Suppressor macrophage treated with lipopolysaccharide for 4 hours (primary cell): ENCODE data around the gene GSKIP.

Source experiments
- DNase-seq: peaks from one replicate; pipeline ENCODE4 v3.0.0-alpha.2; 2020

The GSKIP gene

DNA sequence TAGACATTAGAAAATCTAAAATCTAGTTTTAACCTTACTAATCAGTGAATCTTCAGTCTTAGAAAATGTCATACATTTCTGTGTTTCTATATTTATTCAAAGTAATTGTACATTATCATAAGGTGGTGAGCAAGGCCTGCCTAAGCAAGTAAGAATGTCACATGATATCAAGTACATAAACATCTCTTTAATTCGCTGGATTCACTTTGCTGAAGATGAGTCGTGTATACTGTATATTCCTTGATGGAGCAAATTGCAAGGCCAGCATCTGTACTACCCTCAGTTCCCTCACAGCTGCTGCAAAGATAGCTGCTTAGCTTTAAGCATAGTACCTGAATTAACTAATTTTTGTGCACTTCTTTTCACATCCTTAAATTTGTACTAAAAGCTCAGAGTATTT is 20.1 kb downstream of the GSKIP start:
- no peak for DNase-seq

DNA sequence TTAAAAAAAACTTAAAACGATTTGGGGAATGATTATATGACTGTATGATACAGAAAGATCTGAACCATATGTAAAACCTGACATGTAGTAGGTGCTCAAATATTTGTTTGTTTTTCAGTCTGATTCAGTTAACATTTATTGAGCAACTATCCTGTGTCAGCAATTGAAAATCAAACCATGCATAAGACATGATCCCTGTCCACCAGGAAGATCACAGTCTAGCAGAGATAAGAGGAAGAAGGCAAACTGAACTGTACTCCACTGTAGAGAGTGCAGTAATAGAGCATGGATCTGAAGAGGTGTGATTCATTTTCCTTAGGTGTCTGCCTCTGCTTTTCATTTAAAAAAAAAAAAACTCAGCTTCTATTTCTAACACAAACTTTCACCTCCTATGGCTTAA is 20.7 kb downstream of the GSKIP start:
- DNase-seq = no peak

DNA sequence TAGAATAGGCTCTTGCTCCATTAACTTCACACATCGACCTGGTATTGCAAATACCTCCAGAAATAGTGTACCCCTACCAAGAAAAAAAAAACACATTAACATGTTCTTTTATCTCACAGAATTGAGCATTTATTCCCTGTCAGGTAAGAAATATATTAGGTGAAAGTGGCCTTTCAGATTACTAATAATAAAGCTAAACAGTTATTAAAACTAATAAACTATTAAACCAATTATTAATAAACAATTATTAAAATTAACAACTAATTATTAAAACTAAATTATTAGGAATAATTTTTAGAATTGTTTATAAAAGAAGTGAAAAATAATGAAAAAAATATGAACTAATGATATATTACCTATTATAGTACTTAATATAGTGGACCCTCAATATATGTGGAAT is 21.4 kb downstream of the GSKIP start:
- DNase-seq = no peak

DNA sequence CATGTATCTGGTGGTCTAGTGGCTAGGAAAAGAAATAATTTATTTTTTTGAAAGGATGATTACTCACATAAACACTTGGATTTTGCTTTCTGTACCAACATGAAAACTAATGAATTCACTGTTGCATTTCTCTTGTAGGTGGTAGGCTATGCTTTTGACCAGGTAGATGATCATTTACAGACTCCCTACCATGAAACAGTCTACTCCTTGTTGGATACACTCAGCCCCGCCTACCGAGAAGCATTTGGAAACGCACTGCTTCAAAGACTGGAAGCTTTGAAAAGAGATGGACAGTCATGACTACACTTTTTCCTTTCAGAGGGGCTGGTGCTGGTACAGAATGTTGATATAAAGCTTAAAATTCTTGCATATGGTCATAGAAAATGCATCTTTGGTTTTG is 22.1 kb downstream of the GSKIP start:
- no peak for DNase-seq

DNA sequence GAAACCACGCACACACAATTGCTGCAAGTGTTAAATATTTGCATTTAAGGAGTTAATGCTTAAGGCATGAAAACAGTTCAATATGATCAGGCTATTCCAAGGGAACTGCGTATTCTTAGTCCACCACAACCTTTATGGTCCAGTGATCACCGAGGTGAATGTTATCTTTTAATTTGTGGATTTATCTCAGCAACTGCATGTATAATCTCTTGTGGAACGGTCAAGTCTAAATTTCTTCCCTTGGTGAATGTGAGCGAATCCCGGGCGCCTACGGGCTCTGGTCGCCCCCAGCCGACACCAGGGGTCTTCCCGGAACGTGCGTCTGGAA is 27.6 kb downstream of the GSKIP start:
- DNase-seq = no peak

DNA sequence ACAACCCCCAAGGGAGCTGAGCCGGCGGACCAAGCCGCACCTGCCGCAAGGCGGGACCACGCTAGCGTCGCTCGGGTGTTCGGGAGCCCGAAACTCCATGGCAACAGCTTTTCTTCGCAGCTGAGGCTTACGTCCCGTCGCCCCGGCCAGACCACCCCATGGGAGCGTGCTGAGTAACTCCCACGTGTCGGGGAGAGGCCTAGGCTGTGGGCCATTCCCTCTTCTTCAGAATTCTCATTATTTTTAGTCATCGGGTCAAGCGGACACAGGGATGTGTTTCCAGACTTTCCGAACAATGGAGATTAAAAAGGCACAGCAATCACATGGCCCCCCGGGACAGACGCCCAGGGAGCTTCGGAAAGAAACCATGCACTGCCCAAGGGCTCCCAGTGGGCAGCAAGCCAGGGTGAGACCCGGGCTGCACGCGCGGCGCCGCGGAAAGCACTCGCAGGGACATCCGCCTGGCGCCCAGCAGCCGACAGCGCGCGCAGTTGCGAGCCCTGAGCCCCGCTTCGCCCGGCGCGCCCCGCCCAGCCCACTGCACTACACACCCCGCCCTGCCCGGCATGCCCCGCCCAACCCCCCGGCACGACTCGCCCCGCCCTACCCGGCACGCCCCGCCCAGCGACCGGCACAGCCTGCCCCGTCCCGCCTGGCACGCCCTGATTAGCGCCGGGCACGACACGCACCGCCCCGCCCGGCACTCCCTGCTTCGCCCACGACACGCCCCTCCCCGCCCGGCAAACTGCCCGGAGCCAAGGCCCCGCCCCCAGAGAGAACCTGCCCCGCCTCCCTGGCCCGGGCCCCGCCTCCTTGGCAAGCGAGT is 28.2 kb downstream of the GSKIP start:
- DNase-seq = peak; percentile 99

DNA sequence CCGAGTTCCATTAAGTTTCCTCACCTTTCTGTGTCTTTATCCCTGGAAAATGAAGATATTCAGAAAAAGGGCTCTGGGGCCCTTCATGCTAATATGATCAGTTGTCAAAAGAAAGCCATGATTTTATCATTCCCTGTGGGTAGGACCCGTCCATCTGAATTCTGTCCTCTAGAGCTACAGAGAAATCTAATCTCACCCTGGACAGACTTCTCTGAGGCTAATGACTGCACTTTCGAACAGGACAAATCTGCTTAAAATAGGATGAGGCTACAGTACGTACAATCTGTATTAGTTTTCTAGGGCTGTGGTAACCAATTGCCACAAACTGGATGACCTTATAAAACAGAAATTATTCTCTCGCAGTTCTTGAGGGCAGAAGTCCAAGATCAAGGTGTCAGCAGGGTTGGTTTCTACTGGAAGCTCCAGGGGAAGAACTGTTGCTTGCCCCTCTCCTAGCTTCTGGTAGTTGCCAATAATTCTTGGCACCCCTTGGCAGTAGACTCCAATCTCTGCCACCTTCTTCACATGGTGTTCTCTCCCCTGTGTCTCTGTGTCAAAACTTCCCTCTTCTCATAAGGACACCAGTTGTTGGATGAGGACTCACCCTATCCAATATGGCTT is 29.9 kb downstream of the GSKIP start:
- no peak for DNase-seq

DNA sequence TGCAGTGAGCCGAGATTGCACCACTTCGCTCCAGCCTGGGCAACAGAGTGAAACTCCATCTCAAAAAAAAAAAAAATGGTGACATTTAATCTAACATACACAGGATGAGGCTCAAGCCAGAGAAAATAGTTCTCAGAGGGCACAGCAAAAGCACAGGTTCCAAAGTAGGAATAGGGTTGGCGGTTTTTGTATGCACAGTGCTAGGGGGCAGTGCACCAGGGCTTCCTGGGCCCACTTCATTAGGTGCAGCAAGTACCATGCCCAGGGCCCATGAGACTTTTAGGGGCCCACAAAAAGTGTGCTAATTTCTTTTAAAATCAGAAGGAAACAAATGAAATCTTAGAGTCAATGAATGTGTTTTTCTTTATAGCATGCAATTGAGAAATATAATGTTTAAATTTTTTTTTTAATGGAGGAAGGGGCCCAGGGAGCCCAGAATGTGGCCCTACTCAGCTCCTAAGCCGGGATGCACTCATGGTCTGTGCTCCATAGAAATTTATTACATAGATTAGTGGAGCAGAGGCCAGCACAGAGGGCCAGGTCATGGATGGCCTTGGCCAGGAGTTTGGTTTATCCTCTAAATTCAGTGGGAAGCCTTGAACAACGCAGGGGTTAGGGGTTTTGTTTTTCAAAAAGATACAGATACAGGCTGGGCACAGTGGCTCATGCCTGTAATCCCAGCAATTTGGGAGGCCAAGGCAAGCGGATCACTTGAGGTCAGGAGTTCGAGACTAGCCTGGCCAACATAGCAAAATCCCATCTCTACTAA is 30.9 kb downstream of the GSKIP start:
- no peak for DNase-seq

DNA sequence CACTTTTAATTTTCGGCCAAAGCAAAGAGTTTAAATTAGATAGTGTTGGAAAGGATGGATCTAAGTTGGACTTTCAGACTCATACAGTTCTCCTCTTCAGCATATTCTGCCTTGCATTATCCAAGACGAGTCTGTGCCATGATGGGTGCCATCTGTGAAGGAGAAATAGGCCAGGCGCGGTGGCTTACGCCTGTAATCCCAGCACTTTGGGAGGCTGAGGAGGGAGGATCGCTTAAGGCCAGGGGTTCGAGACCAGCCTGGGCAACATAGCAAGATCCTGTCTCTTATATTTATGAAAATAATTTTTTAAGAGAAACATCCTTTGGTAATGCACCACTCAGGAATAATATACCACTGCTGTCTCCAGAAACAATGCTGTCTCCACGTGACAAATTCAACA is 35.1 kb downstream of the GSKIP start:
- DNase-seq = no peak

DNA sequence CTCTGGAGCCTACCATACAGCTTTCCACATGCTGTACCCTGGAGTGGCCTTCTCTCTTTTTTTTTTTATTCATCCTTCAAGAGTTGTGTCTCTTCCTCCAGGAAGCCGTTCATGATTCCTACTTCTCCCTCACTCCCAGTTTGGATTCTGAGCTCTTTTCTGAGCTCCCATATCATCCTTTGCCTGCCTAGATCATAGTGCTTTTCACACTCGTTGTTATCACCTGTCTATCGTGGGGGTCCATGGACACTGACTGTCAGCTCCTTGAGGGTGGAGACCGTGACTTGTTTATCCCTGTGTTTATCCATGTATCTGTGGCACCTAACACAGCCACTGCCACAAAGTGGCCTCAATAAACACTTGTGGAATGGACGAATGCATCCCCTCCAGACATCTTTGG is 35.6 kb downstream of the GSKIP start:
- no peak for DNase-seq

DNA sequence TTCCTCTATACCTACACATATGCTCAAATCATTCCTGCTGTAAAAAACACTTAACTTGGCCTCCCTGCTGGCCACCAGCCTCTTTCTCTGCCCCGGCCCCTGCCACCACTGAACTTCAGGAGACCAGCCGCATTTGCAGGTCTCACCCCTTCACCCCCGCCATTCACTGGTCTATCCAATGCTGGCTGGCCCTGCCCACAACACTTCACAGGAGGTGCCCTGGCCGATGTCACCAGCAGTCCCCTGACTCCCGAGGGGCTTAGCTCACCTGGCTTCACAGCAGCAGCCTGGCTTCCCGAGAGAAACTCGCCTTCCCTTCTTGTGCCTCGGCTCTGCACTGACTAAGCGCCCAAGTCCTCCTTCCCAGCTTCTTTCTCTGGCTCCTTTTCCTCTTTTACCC is 36.1 kb downstream of the GSKIP start:
- no peak for DNase-seq

DNA sequence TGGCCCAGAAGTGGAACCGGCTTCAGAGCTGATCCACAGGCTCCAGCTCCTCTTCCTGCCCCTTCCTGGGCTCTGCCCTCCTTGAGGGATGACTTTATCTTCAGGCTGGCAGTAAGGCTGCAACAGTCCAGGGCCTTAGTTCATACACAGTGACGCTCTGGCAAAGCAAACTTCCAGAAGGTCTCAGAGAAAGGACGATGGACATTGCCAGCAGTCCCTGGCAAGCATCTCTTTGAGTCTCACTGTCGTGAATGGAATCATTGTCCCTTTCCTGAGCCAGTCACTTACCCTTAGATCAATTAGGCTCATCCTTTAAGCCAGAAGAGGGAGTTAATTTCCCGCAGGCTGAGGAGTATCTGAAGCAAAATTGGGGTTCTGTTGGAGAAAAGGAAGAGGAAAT is 37.2 kb downstream of the GSKIP start:
- DNase-seq = no peak

DNA sequence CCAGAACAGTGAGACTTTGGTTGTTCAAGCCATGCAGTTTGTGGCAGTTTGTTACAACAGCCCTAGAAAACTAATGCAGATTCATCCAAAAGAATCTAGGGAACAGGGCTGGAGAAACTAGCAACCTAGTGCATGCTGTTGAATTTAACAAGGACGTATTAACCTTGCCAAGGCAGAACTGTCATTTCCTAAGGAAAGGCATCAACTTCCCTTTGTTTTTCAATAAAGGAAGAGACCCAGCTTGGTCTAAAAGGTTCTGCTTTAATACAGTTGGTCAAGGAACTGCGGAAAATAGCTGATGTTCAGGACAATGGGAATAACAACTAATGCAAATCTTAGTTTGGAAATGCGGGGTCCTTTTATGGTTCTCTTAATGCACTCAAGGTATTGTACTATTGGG is 40.1 kb downstream of the GSKIP start:
- no peak for DNase-seq

DNA sequence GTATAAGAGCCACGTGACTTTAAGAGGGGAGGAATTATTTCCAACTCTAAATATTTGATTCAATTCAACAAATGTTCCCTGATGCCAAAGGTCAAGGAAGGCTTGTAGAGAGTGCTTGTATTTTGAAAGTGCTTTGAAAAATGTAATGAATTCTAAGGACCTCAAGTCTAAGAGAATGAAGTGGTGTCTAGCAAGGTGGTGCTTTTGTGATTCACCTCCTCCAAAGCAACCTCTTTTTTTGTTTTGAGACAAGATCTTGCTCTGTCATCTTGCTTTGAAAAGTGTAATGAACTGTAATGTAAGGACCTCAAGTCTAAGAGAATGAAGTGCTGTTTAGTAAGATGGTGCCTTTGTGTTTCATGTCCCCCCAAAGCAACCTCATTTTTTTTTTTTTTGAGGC is 42.4 kb downstream of the GSKIP start:
- no peak for DNase-seq

DNA sequence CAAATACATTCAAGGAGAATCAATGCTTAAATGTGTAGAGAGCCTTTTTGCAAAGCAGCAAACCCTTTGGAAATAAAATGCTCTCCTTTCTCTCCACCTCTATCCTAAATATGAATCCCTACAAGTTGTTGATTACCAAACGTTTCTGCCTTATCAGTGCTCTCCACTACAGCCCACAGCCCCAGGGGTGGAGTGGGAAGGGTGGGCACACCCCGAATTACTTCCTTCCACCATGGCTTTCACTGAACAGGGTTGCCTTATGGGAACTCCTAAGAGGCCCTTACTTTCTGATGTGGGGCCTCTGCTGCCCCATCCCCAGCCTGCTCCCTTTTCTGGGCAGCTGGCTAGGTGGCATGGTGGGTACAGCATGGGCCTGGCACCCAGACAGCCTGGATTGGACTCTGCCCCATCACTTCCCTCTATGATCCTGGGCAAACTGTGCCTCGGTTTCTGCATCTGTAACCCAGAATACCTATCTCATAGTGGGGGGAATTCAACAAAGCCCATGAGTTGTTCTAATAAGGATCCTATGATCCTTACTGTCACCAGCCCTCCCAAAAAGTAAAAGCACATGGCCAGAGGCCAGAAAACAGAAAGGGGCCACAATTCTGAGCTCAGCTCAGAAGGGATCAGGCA is 44.7 kb downstream of the GSKIP start:
- no peak for DNase-seq

DNA sequence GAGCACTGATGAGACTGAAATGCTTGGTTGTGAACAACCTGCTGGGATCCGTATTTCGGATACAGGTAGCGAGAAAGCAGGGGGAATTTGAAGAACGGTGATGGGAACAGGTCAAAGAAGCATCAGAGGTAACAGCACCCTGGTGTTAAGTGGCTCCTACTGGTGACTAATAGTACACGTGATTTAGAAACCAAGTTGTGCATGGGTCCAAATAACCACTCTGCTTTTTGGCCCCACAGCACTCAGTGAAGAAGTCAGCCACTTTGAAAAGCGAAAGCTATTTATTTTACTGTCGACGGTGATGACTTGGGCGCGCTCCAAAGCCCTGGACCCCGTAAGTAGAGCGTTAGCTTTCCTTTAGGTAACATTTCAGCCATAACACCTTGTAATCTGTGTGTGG is 45.3 kb downstream of the GSKIP start:
- DNase-seq = no peak

DNA sequence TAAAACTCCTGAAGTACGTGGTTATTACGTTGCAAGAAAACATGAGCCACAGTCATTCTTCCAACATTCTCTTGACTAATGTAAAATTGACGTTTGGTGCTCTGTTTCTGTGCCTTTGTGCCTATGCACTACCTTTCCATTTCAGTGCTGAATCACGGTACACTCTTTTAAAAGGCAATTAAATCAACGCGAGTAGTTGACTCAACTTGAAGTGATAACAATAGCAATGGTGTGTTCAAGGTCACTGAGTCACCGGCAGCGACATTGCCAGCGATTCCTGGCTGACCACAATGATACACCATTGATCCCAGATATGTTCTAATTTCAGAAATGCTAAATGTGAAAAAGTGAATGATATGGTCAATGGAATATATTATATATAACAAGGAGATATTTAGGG is 46.4 kb downstream of the GSKIP start:
- no peak for DNase-seq

DNA sequence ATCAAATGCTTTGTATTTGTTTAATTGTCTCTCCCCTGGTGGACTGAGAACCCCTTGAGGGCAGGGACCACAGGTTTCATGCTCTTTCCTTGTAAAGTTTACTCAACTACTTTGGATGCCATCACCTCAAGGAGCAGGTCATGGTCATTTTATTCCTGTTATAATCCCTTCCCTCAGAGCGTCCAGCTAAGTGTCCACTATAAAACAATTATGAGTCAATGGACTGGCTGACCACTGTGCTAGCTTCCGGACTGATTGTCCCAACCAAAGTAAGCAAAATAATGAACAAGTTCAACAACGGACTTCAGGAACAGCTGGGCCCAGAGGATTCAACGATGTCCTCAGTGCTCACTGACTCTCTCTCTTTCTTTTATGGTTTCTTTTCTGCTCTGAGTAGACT is 46.8 kb downstream of the GSKIP start:
- DNase-seq = no peak

DNA sequence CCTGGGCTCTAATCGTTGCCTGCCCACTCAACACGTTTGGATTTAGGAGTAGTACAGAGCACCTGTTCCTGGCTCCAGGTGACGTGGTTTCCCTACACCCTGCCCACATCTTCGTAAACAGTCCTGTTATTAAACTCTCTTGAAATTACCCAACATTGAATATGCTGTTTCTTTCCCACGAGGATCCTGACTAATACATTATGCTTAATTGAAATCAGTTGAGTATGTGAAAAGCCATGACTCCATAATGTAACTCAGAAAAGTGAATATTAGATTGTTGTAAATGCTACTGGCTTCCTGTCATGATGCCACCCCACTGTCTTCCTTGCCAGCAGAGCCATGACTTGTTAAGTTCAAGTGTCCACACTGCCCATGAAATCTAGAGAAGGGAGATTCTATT is 50.2 kb downstream of the GSKIP start:
- no peak for DNase-seq

DNA sequence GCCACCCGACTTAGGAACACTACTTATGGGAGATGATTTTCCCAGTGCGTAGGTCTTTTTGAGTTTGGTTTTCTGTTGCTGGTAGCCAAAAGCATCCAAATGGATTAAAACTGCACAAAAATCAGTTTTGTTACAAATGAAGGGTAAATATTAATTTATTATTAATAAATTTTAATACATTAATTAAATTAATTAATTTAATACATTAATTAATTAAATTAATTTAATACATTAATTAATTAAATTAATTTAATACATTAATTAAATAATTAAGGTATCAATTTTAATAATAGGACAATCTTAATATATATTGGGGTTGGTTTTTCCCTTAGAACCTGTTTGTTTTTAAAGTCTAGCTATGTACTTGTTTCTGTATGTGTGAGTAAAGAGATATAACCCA is 52.2 kb downstream of the GSKIP start:
- no peak for DNase-seq

DNA sequence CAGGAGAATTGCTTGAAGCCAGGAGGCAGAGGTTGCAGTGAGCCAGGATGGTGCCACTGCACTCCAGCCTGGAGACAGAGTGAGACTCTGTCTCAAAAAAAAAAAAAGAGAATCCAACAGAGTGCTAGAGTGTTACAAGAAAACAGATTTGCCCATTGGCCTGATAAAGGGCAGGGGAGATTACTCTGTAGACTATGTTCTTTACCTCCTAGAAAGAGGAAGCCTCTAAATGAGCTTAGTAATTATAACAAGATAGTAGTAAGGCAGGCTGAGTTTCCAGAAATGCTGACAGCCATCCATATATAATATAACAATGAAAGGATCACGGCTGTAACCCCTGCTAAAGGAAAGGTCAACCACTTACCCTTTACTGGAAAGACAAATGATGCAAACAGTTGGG is 53.0 kb downstream of the GSKIP start:
- no peak for DNase-seq

DNA sequence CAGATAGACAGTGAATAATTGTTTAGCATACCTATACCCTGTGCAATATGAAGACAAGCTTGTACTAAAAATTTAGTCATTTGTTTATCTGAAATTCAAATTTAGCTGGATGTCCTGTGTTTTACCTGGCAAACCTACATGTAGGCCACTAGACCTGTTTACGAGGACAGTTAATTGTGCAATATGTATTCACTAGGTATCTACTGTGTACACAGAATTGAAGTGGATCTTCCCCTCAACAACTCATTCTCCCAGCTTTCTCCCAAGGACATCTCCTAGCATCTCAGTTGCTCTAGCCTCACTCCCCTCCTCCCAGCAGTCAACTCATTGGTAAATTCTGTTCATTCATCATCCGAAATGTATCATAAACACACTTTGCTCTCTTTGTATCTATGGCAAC is 53.9 kb downstream of the GSKIP start:
- DNase-seq = no peak

DNA sequence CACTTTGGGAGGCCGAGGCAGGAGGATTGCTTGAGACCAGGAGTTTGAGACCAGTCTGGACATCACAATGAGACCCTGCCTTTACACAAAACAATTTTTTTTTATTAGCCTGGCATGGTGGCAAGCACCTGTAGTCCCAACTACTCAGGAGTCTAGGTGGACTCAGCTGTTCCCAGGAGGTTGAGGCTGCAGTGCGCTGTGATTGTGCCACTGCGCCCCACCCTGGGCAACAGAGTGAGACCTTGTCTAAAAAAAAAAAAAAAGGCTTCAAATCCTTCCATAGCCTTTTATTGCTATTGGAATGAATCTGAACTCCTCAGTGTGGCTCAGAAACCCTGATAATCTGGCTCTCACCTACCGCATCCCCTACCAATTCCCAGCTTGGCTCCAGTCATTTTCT is 54.7 kb downstream of the GSKIP start:
- DNase-seq = no peak

DNA sequence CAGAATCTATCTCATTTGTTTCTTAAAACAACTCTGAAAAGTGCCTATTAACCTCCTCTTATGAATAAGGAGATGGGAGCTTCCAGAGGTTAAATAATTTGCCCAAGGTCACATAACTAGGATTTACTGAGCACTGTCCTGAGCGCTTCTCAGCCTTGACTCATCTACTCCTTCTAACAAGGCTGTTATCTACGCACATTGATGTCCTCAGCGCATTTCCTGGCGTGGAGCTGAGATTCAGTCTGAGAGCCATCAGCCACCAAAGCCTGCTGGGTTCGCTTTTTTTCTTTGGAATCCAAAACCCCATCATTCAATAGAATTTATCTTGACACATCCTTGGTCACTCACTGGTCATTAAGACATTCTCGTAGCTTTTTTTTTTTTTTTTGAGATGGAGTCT is 57.9 kb downstream of the GSKIP start:
- DNase-seq = no peak
